ENCODE data around the gene BDKRB2. TPM values are rescaled to one million over a fixed set of nuclear protein-coding genes. Genes with fewer than 3 reads are reported as not detected.

BDKRB2 gene
- total RNA-seq, 2 experiments from 2014 or later = not detected

DNA sequence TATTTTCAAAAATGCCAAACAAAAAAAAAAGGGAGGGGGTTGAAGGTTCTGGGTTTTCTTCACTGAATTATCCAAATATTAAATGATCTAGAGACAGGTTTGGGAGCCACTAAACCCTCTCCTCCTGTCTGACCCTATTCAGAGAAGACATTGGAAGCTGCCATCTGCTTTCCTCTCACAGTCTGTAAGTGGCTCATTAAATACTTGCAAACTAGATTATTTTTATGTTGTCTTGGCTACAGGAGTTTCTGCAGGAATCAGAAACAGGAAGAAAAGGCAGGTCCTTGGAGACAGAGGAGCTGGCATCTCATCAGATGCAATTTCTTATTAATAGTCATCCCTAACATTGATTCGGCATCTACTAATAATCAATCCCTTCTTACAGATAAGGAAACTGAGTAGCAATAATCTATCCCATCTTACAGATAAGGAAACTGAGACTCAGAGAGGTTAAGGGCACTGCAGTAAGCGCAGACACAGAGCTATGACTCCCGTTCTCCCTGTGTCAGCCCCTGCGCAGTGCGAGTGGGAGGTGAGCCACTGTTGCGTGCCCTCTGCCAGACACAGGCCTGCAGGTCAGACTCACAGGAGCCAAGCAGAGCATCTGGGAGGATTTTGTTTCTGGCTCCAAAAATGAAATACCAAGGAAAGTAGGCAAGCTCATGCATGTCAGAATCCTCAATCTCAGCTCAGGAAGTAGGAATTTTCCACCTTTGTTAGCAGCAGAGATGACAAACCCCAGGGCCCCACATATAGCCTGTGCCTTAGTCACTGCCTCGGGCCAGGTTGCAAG is 11.0 kb downstream of the BDKRB2 start:
- POLR2A ChIA-PET = no interaction called here
- CTCF ChIA-PET = interaction anchor here (1.0 kb wide), 1 partner anchor 84 kb away, joined by 3 read pairs; no protein-coding TSS in a partner anchor

DNA sequence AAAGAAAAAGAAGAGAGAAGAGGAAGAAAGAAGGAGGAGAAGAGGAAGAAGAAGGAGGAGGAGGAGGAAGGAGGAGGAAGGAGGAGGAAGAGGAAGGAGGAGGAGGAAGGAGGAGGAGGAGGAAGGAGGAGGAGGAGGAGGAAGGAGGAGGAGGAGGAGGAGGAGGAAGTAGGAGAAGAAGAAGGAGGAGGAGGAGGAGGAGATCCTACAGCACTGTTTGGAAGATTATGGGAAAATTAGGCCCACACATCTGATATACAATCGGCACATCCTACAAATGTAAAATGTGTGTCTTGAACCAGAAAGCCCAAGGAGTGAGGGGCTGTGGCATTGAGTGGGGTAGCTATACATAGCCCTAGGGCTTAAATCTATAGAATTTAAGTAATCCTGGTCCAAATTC is 12.0 kb downstream of the BDKRB2 start:
- CTCF ChIA-PET = interaction anchor here (1.0 kb wide), 1 partner anchor 83 kb away, joined by 3 read pairs; no protein-coding TSS in a partner anchor

DNA sequence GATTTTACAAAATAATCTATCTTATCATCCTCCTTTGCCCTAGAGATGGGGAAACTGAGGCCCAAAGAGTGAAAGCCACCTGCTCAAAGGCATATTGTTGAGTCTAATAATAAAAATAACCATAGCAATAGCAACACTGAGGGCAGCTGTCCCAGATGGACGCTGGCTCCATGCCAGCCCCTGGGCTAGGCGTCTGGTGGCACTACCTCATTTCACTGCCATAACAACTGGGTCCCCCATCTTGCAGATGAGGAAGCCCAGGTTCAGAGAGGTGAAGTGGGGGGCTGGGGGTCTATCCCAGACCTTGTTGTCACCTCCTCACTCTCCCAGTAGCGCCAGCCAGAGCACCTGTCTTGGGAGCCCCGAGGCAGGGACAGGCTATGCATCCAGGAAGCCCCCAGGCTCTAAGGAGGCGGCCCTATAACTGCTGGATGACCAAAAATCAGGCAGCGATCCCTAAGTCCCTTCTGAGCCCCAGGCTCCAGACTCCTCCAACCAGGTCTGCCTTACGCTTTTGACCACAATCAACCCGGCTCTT is 12.8 kb downstream of the BDKRB2 start:
- ChIA-PET CTCF (no interaction called here), POLR2A (no interaction called here)

More for the DNA sequence above, 12.0 kb downstream of the BDKRB2 start:
- POLR2A ChIA-PET = no interaction called here

DNA sequence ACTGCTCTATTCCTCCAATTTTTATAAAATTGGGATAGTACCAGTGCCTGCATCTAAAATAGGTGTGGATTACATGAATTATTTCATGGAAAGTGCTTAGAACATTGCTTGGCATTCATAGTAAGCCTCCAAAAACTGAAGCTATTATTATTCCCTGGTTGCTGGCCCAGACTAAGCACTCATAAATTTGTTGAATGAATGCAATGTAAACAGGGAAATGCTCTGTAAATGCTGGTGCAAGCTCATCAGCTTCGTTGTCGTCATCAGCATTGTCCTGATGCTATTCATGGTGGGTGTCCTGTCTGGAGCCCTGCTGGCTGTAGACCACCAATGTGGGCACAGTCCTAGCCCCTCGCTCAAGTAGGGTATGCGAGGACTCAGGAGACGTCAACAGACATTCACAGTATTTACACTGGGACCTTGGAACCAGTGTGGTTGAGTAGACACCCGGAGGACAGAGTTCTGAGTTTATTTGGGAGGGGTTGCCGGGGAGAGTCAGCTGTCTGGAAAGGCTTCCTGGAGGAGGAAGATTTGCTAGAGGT is 16.5 kb downstream of the BDKRB2 start:
- CTCF ChIA-PET = no interaction called here
- POLR2A ChIA-PET = no interaction called here

DNA sequence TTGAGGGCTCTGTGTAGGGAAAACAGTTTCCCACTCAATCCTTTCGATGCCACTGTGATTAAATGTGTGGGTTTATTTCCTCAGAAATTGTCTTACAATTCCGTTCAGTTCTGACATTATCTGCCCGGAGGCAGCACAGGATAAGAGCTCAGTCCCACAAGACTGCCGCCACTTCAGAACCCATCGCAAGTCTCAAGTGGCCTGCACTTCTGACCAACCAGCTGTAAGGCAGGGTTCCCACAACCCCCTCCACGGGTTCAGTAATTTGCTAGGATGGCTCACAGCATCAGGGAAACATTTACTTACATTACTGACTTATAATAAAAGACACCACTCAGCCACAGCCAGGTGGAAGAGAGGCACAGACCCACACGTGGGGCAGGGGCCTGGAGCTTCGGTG is 17.2 kb downstream of the BDKRB2 start:
- CTCF ChIA-PET = no interaction called here

DNA sequence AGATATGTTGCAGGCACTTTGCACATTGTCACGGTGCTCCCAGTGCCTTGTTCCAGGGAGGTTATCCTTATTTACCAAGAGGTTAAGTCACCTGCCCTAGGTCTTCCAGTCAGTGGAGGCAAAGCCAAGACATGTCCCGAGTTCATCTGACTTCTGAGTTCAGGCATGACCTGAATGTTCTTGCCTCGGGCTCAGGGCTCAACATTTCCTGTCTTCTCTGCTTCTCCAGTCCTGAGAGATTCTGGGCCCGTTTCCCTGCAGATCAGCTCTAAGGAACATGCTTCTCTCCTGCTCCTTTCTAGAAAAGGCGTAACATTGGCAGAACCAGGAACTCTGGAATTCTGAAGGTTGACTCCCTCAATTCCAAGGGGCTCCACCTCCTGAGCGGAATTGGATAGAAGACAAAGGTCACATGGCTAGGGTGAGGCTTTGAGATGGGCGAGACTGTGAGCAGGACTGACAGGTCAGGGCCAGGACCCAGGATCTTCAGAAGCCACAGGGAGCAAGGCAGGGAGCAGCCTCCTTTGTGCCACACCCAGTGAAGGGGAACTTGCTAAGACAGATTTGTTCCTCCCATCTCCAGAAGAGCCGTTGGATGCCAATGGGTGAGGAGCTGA is 19.9 kb downstream of the BDKRB2 start:
- ChIA-PET POLR2A (no interaction called here), CTCF (no interaction called here)

More for the DNA sequence above, 17.2 kb downstream of the BDKRB2 start:
- POLR2A ChIA-PET = no interaction called here

DNA sequence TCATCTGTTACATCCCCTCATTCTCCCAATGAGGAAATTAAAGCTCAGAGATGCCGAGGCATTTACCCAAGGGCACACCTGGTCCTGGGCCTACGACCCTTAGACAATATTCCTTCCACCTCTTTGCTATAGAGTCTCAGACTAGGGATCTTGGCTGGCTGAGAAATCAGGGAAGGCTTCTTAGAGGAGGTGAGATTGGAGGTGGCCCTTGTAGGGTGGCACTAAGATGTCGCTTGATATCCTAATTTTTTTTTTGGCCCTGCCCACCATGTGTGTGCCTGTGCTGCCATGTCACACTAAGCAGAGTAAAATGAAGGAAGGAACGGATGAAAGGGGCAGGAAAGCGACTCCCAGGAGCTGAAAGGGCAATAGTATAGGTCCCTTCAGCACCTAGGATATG is 20.6 kb downstream of the BDKRB2 start:
- CTCF ChIA-PET = no interaction called here
- POLR2A ChIA-PET = no interaction called here

DNA sequence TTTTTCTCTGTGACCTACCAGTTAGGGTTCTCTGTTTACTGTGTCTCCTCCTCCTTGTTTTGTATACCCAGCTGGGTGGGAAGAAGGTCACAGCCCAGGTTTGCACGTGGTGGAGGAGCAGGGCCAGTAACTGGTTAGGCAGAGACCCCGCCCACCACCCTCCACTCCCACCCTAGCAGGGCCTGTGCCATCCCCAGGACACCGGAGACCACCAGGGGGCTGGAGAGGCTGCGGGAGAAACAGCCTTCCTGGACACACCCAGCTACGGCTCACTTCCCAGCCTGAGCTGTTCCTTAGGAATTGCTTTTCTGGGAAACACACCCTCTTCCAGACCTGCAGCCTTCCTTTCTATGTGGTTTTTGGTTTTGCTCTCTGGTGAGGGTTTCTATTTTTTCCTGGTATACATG is 21.1 kb downstream of the BDKRB2 start:
- ChIA-PET POLR2A (no interaction called here), CTCF (no interaction called here)

DNA sequence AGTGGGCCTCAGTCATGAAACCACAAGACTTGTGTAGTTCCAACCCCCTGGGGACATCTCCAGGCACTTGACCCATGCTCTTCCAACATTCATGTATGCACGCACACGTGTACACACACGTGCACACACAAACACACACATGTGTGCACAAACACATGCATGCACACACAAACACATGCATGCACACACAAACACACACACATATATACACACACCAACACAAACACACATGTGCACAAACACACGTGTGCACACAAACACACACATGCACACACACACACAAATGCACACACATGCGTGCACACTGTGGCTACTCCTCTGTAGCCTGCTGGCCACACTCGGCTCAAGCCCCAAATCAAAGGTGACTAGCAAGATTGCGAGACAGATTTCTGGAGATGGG is 22.8 kb downstream of the BDKRB2 start:
- ChIA-PET CTCF (no interaction called here), POLR2A (no interaction called here)

DNA sequence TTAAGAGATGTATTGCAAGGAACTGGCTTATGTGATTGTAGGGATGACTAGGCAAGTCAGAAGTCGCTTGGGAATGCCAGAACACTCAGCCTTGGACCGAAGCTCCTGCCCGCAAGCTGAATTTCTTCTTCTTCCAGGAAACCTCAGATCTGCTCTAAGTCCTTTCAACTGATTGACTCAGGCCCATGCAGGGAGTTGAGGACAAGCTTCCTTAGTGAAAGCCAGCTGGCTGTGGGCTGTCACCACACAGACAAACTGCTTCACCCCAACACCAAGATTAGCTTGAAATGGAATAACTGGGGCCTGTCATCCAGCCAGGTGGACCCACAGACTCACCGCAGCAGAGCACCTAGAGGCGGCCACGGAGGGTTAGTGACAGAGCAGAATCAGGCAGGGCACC is 24.7 kb downstream of the BDKRB2 start:
- ChIA-PET POLR2A (no interaction called here), CTCF (no interaction called here)

DNA sequence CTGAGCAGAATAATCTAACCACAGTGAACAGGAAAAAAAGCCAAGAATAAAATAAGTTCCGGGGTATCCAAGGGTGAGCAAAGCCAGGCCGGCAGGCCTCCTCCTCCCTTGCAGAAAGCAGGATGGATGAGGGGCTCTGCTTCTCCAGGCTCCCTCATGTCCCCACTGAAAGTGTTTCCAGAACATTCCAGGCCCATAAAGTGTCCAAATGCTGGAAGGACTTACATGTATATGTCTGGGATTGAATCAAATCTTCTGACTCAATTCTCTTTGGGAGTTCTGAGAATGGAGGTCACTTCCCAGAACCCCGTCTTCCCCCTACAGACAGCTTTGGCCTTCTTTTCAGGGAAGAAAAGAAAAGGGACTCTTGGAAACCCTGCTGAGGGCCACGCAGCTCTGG is 26.4 kb downstream of the BDKRB2 start:
- CTCF ChIA-PET = no interaction called here
- POLR2A ChIA-PET = no interaction called here

DNA sequence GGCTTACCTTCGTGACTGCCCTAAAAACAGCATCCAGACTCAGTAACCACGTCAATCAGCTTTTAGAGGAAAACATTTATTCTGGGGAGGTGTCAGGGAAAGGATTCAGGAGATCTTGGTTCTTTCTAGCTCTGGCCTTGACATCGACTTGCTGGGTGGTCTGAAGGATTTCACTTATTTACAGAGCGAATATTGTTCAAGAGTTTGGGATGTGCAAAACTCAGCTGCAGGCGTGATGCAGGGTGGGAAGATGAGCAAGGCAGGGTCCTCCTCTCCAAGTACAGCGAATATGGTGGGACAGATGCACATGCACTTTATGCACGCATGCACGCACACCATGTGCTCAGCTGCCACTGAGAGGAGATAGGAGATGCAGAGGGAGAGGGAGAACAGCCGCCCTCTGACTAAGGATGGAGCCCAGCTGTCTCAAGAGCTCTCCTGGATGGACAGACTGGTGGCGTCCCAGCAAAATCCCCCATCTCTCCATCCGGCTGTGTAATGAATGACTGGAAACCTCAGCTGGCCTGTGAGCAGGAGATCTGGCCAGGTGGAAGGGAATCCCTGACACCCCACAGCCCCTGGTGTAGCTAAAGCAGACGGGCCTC is 27.0 kb downstream of the BDKRB2 start:
- CTCF ChIA-PET = no interaction called here
- POLR2A ChIA-PET = no interaction called here

DNA sequence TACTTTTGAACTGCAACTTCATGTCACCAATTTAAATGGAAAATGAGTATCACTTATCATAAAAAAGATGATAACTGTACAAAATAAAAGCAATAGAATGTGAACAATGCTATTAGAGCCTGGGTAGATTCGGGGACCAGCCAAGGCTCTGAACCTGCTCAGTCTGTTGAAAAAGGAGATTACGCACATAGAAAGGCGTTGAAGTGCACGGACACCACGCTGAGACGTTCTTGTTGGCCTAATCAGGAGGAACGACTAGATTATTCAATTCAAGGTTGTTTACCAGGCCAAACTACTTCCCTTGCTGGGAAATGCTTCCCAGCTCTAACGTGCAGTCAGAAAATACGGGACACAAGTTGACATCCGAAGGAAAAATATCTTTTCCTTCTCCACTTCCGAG is 27.9 kb downstream of the BDKRB2 start:
- ChIA-PET POLR2A (no interaction called here), CTCF (no interaction called here)

DNA sequence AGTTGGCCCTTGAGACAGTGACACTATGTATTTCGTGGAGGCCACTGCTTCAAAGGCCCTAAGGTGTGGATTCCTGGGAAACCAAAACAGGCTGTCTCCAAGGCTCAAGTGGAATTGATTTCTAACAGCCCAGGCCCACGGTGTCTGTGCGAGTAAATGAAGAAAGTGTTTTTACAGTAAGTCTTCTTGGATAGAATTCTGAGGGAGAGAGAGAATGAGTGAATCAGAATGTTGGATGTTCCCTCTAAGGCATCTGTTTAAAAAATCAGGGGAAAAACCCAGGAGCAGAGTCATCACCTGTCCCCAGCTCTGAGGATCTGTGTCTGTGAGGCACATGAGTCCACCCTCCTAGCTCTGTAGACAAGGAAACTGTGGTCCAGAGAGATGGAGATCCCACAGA is 29.0 kb downstream of the BDKRB2 start:
- POLR2A ChIA-PET = no interaction called here

DNA sequence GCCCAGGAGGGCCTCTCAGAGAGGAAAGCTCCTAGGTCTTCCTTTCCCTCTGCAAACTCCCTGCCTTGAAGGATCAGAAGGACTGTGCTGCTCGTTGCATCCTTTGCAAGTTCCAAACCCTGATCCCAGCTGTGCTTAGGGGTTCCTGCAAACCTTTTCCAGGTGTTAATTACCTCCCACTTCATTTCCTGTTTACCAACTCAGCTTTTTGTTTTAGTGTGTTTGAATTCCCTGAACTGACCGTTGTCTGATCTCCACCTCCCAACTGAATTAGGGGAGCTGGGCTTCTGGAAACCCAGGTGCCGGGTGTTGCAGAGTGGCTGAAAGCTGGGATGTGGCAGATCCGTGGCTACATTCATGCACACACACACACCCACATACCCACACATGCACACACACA is 30.8 kb downstream of the BDKRB2 start:
- CTCF ChIA-PET = no interaction called here

More for the DNA sequence above, 29.0 kb downstream of the BDKRB2 start:
- CTCF ChIA-PET = interaction anchor here (0.7 to 0.9 kb wide), 2 partner anchors 25 to 1938 kb away, joined by 3 read pairs; no protein-coding TSS in a partner anchor

DNA sequence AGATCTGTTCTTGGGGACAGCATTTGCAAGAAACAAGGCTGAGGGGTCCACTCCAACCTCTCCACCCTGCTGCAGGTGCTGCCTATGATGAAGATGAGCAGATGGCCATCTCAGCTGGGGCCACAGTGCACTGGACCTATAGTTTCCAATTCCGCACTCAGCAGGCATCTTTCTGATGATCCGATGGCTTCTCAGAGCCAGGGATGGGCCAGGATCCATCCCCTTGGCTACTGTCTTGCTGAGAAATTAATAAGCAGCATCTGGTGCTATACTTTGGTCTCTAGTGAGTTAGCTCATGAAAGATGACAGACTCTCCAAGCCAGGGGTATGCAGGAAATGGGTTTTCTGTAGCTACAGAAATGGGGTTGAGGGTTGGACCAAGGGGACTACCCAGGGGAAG is 33.0 kb downstream of the BDKRB2 start:
- ChIA-PET POLR2A (no interaction called here), CTCF (no interaction called here)

More for the DNA sequence above, 30.8 kb downstream of the BDKRB2 start:
- POLR2A ChIA-PET = no interaction called here

DNA sequence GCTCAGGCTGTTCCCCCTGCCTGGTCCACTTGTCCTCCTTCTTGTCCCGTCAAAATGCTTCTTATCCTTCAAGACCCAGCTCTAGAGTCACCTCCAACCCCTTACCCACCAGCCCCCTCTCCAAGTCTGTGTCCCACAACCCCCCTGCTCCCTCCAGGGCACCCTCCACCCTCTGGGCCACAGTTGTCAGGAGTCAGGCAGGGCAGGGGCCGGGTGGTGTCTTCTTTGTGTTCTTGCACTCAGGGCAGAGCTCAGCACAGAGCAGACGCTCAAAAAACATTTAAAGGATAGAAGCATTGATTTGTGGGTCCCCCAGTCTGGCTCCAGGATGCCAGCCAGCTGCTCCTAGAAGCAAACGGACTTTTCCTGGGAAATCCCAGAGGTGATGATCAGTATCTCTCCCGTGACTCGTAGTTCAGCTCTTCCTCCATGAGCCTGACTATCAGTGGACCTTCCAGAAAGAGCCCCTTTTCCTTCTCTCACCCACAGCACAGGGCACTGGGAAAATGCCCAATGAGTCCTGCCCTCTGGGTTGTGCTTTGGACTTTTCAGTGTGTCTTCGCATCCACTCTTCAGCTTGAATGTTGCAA is 34.1 kb downstream of the BDKRB2 start:
- ChIA-PET CTCF (interaction anchor here (0.6 kb wide), 1 partner anchor 100 kb away, joined by 3 read pairs; no protein-coding TSS in a partner anchor), POLR2A (no interaction called here)

DNA sequence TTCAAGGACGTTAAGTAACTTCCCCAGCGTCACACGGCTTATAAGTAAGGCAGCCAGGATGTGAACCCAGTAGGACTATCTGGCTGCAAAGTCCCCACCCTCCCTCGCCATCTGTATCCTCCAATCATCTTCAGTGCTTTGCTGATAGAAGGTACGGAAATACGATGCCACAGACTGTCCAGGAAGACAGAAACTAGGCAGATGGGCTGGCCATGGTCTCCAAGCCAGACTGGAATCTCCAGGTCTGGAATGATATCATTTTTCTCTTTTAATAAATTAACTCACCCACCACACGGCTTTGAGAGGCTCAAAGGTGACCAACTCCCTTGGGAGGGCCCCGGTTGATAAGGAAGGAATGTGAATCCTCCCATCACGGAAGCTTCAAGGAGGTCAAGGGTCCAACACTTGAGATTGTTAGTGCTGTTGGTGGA is 35.1 kb downstream of the BDKRB2 start:
- ChIA-PET POLR2A (no interaction called here), CTCF (no interaction called here)

DNA sequence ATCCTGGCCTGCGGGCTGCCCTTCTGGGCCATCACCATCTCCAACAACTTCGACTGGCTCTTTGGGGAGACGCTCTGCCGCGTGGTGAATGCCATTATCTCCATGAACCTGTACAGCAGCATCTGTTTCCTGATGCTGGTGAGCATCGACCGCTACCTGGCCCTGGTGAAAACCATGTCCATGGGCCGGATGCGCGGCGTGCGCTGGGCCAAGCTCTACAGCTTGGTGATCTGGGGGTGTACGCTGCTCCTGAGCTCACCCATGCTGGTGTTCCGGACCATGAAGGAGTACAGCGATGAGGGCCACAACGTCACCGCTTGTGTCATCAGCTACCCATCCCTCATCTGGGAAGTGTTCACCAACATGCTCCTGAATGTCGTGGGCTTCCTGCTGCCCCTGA is 36.0 kb downstream of the BDKRB2 start:
- POLR2A ChIA-PET = no interaction called here
- CTCF ChIA-PET = interaction anchor here (0.6 kb wide), 1 partner anchor 749 kb away, joined by 3 read pairs; no protein-coding TSS in a partner anchor

DNA sequence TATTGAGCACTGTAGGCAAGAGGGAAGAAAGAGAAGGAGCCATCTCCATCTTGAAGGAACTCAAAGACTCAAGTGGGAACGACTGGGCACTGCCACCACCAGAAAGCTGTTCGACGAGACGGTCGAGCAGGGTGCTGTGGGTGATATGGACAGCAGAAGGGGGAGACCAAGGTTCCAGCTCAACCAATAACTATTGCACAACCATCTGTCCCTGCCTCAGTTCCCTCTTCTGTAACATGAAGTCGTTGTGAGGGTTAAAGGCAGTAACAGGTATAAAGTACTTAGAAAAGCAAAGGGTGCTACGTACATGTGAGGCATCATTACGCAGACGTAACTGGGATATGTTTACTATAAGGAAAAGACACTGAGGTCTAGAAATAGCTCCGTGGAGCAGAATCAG is 37.5 kb downstream of the BDKRB2 start:
- CTCF ChIA-PET = no interaction called here

More for the DNA sequence above, 37.5 kb downstream of the BDKRB2 start:
- POLR2A ChIA-PET = no interaction called here

Data from activated CD8-positive, alpha-beta memory T cell treated with anti-CD3 and anti-CD28 coated beads for 36 hours (primary cell).